22Rv1 (cell line): ENCODE results near the gene FSHR.

Experiments
- CTCF ChIP-seq: fragments of 450-650 bp; IDR thresholded peaks from 2 replicates; pipeline ENCODE4 v1.5.1; 2017; ENCODE audit warnings: mild to moderate bottlenecking
- ZFX ChIP-seq: fragments of 450-650 bp; IDR thresholded peaks from 2 replicates; pipeline ENCODE4 v1.6.1; 2017; ENCODE audit warnings: antibody characterized with exemption, borderline replicate concordance

GRCh38 chr2:48915884-48916283 lies 238.4 kb downstream of the FSHR start:
- TF ChIP-seq CTCF (no peak), ZFX (no peak)
